C4-2B (cell line): ENCODE results near the gene HSPA9.
A peak's percentile ranks its signal among the peaks of the same experiment; 100 is the strongest.

ENCODE experiments used
- ZFX ChIP-seq: fragments of 450-650 bp; IDR thresholded peaks from 2 replicates; pipeline ENCODE4 v1.6.1; 2017
- TF ChIP-seq, protein P1 (sequence below): fragments of 450-650 bp; conservative IDR thresholded peaks from 2 replicates; pipeline ENCODE4 v1.5.1; 2017; ENCODE audit warnings: mild to moderate bottlenecking

DNA sequence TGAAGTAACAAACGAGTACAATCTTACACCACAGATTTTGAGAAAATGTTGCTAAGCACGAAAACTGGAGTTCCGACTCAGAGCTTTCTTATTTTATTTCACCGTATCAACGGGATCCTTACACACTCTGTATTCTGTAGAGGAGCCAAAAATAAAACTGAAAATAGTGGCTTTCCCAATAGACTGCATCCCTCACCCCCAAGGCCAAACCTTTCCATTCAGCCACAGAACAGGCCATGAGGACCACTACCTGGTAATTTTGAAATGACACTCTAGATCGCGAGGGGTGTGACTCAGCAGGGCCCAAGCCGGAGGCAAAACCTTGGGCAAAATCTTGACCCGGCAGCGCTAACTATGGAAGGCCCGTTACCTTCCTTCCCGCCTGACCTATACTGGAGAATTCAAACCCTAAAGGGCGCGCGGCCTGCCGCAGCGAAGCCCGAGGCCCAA, 432 bp downstream of the HSPA9 start:
- TF ChIP-seq, protein P1, sequence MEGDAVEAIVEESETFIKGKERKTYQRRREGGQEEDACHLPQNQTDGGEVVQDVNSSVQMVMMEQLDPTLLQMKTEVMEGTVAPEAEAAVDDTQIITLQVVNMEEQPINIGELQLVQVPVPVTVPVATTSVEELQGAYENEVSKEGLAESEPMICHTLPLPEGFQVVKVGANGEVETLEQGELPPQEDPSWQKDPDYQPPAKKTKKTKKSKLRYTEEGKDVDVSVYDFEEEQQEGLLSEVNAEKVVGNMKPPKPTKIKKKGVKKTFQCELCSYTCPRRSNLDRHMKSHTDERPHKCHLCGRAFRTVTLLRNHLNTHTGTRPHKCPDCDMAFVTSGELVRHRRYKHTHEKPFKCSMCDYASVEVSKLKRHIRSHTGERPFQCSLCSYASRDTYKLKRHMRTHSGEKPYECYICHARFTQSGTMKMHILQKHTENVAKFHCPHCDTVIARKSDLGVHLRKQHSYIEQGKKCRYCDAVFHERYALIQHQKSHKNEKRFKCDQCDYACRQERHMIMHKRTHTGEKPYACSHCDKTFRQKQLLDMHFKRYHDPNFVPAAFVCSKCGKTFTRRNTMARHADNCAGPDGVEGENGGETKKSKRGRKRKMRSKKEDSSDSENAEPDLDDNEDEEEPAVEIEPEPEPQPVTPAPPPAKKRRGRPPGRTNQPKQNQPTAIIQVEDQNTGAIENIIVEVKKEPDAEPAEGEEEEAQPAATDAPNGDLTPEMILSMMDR: no peak
- peak; percentile 98 for TF ChIP-seq ZFX
